ENCODE measurements around the gene ZNF613. TPM values are rescaled to one million over a fixed set of nuclear protein-coding genes. Genes with fewer than 3 reads are reported as not detected.

ZNF613 gene
- total RNA-seq, 1 donor from 2014 or later = 3.4 TPM

- H3K9me3 ChIP-seq (replicated peaks) = peaks cover 28% of the 10 kb centered on the region
- intact Hi-C loops (cut with micrococcal nuclease) = no loop called here
- H3K27ac ChIP-seq (replicated peaks) = peak overlapping the region; percentile 98
- H3K36me3 ChIP-seq = peaks cover 34% of the 10 kb centered on the region
- TF ChIP-seq, protein P1, sequence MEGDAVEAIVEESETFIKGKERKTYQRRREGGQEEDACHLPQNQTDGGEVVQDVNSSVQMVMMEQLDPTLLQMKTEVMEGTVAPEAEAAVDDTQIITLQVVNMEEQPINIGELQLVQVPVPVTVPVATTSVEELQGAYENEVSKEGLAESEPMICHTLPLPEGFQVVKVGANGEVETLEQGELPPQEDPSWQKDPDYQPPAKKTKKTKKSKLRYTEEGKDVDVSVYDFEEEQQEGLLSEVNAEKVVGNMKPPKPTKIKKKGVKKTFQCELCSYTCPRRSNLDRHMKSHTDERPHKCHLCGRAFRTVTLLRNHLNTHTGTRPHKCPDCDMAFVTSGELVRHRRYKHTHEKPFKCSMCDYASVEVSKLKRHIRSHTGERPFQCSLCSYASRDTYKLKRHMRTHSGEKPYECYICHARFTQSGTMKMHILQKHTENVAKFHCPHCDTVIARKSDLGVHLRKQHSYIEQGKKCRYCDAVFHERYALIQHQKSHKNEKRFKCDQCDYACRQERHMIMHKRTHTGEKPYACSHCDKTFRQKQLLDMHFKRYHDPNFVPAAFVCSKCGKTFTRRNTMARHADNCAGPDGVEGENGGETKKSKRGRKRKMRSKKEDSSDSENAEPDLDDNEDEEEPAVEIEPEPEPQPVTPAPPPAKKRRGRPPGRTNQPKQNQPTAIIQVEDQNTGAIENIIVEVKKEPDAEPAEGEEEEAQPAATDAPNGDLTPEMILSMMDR (IDR thresholded peaks at IDR 0.05; ENCODE audit: borderline replicate concordance) = no peak
- peaks cover 23% of the 10 kb centered on the region for H3K4me1 ChIP-seq
- peak overlapping the region; percentile 95 for H3K4me3 ChIP-seq
- H3K27me3 ChIP-seq (ENCODE audit: low read depth) = no peaks in the 10 kb centered on the region
- no peak for DNase-seq
Measured at GRCh38 chr19:51927859-51928258, 587 bp downstream of the ZNF613 start.

DNA sequence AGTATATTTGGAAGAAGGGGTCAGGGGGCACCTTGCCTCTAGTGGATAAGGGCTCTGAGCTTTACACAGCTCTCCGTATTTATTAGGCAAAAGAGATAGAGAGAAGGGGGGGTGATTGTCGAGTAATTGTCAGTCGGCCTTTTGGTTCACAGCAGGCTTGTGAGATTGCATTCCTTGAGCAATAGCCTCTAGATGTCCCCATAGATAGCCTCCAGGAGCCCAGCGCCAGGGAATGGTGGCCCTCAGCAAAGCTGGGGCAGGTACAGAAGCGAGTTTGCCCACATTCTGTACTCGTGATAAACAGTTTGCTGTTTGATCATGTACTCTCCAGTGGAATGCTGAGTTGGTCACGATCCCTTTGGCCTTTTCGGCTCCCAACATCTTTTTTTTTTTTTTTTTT is 4.6 kb downstream of the ZNF613 start:
- Histone ChIP-seq H3K4me3 (no peak overlapping the region), H3K36me3 (peaks cover 74% of the 10 kb centered on the region), H3K27me3 (ENCODE audit: low read depth) (no peaks in the 10 kb centered on the region), H3K4me1 (peaks cover 16% of the 10 kb centered on the region), H3K27ac (replicated peaks) (no peak overlapping the region), H3K9me3 (replicated peaks) (peaks cover 47% of the 10 kb centered on the region)
- TF ChIP-seq, protein P1 (IDR thresholded peaks at IDR 0.05; ENCODE audit: borderline replicate concordance) = no peak
- intact Hi-C loops (cut with micrococcal nuclease) = no loop called here
- DNase-seq = no peak

DNA sequence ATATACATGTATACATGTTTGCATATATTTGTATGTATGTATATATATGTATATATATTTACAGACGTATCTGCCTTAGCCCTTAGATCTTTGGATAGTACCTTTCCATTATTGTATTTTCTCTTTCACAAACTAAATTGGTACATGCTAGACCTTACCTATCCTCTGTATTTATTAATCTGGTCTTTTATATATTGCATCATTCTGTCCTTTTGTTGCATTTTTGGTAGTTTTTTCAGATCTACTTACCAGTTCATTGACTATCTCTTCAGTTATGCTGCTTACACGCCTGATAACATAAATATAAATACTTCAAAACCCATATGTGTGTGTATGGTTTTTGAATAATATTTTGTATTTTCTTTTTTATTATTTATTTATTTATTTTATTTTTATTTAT is 11.7 kb downstream of the ZNF613 start:
- intact Hi-C loops (cut with micrococcal nuclease) = no loop called here
- no peak overlapping the region for H3K4me3 ChIP-seq
- no peak for DNase-seq
- no peak overlapping the region for H3K27ac ChIP-seq (replicated peaks)
- no peaks in the 10 kb centered on the region for H3K27me3 ChIP-seq (ENCODE audit: low read depth)
- TF ChIP-seq, protein P1 (IDR thresholded peaks at IDR 0.05; ENCODE audit: borderline replicate concordance) = no peak
- H3K4me1 ChIP-seq = no peaks in the 10 kb centered on the region
- peaks cover 100% of the 10 kb centered on the region for H3K36me3 ChIP-seq
- H3K9me3 ChIP-seq (replicated peaks) = peaks cover 100% of the 10 kb centered on the region

- Histone ChIP-seq H3K27me3 (ENCODE audit: low read depth) (no peaks in the 10 kb centered on the region), H3K36me3 (peaks cover 68% of the 10 kb centered on the region), H3K9me3 (replicated peaks) (peaks cover 100% of the 10 kb centered on the region), H3K4me3 (no peak overlapping the region), H3K4me1 (no peaks in the 10 kb centered on the region), H3K27ac (replicated peaks) (no peak overlapping the region)
- DNase-seq = no peak
- intact Hi-C loops (cut with micrococcal nuclease) = no loop called here
- TF ChIP-seq, protein P1 (IDR thresholded peaks at IDR 0.05; ENCODE audit: borderline replicate concordance) = no peak
Measured at GRCh38 chr19:51944798-51945552, 17.7 kb downstream of the ZNF613 start.

DNA sequence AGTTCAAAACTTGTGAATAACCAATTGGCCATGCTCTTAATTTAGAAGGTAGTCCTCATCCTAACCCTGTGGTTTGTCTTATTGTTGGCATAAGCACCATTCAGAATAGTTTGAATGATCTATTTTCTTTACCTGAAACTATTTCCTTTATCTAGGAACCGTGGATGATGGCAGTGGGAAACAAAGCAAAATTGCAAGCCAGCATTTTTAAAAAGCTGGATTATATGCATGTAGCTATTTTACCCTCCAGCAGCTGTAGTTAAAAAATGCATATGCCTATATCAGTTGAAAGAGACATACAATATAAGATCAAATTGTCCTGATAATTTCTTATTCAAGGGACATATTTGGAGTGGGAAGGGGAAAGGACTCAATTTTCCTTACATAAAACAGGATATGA is 19.3 kb downstream of the ZNF613 start:
- intact Hi-C loops (cut with micrococcal nuclease) = no loop called here
- Histone ChIP-seq H3K4me1 (no peaks in the 10 kb centered on the region), H3K36me3 (peaks cover 59% of the 10 kb centered on the region), H3K9me3 (replicated peaks) (peaks cover 100% of the 10 kb centered on the region), H3K27me3 (ENCODE audit: low read depth) (no peaks in the 10 kb centered on the region), H3K4me3 (no peak overlapping the region), H3K27ac (replicated peaks) (no peak overlapping the region)
- no peak for DNase-seq
- TF ChIP-seq, protein P1 (IDR thresholded peaks at IDR 0.05; ENCODE audit: borderline replicate concordance) = no peak
